GDM1 (cell line): ENCODE results near the gene CCDC50.

Source experiments
- DNase-seq: peaks from one replicate; lab custom pipeline; 2025; lab: John Stamatoyannopoulos, UW

The CCDC50 gene

DNA sequence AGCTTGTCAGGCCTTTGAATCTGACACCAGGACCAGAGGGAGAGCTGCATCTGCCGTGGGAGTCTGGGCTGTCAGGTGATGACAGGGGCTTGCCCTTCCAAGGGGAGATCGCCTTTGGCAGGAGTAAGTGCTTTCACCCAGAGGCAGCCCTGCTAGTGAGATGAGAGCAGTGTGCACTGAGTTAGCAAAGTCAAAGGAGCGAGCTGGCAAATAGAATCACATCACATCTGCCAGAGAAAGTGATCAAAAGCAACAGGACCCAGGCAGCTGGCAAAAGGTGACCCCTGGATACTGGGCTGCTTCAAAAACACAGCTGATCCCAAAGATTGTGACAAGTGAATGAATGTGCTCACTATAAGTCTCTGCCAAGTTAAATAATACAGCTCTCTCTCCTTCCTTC lies 95.7 kb downstream of the CCDC50 start:
- DNase-seq: no peak

DNA sequence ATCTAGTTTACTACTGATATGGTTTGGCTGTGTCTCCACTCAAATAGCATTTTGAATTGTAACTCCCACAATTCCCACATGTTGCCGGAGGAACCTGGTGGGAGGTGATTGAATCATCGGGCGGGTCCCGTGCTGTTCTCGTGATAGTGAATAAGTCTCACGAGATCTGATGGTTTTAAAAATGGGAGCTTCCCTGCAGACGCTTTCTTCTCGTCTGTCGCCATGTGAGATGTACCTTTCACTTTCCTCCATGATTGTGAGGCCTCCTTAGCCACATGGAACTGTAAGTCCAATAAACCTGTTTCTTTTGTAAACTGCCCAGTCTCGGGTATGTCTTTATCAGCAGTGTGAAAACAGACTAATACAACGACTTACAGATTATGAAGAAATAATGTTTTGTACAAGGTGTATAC lies 96.1 kb downstream of the CCDC50 start:
- no peak for DNase-seq

DNA sequence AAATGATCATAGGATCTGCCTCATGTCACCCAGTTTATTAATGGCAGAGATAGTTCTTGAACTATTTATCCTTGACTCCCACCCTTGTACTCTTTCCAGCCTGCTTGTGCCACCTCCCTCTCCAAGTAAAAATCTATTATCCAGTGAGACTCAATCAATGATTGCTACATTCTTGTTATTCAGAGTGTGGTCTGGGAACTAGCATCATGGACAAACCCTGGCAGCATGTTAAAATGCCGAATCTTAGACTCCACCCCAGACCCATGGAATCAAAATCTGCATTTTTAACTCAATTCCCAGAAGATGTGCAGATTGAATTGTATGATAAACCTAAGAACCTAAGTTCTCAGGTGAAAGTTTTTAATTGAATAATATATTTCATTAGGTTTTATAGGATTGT lies 97.1 kb downstream of the CCDC50 start:
- DNase-seq: no peak

DNA sequence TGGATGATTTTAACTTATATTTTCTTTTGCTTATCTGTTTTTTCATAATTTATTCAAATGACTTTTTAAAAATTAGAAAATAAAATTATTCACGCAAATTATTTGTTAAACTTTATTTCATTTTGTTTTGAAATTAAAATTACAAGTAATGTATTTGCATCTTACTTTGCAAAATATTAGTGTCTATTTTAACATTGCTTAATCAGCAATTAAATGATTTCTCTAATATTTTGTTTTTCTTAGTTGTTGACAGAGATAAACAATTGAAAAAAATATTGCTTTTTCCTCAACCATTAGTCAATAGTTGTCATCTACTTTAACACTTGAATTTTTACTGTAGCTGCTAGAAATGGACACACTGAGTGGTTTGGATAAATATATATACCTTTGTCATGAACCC lies 99.0 kb downstream of the CCDC50 start:
- no peak for DNase-seq

DNA sequence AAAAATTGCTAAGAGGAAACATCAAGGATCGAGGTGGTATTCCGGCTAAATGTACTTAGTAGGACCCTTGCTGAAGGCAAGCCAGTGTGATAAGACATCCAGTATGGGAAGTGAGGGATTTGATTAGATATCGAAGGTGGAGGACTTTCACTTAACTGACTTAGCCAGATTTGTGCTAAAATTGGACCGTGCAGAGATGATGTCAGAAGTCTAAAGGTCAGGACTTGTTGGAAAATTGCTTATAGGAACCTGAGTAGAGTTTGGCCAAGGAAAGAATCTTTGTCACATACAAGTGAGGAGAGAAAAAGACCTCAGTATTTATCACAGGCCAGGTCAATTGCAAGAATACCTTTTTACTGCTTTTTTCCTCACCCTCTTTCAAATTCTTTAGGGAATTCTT lies 100.9 kb downstream of the CCDC50 start:
- no peak for DNase-seq

DNA sequence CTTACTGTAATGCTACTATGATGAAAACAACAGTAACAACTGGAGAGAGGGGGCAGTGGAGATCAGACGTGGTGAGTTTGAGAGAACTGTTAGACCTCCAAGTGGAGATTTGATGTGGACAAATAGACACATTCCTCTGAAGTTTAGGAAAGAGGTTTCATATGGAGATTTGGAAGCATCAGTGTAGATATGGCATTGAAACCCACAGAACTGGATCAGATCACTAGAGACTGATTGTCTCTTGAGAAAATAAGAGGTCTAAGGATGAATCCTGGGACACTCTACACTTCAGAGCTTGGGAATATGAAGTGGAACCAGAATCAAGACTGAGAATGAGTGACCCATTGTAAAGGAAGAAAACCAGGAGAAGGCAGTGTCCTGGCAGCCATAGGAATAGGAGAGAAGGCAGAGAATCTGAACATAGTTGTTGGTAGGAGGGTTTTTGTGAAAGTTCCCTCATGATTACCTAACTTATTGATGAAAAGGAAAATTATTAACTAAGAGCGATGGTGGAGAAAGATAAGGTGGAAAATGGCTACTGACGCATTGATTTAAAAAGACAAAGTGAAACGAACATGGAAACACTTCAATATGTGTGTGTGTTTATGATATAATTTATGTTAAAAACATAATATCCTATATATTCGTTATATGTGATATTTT lies 102.1 kb downstream of the CCDC50 start:
- DNase-seq: no peak

DNA sequence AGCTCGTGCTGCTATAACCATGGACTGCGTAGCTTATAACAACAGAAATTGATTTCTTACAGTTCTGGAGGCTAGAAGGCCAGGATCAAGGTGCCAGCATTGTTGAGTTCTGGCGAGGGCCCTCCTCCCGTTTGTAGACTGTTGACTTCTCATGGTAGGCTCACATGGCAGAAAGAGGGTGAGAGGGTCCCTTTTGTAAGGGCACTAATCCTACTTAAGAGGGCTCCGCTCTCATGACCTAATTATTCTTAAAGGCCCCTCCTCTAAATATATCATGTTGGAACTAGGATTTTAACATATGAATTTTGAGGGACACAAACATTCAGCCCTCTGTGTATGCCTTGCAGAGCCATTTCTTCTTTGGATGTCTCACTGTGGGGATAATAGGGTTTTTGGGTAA lies 103.0 kb downstream of the CCDC50 start:
- DNase-seq: no peak

DNA sequence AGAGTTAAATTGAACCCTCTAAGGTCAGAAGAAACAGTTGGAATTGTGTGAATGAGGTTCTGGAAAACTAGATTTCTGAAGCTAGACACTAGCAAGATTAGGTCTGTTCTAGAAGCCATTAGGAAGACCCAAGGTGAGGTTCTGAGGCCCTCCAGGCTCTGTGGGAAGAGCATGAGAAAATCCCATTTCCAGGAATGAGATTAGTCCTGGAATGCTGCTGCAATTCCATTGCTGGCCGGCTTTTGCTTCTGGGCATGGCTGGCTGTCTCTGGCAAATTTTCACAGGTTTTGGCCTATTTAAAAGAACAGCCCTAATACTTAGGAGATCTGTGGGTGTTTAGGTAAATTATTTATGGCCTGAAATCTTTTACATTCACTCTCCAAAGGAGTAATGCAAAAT lies 104.8 kb downstream of the CCDC50 start:
- no peak for DNase-seq

DNA sequence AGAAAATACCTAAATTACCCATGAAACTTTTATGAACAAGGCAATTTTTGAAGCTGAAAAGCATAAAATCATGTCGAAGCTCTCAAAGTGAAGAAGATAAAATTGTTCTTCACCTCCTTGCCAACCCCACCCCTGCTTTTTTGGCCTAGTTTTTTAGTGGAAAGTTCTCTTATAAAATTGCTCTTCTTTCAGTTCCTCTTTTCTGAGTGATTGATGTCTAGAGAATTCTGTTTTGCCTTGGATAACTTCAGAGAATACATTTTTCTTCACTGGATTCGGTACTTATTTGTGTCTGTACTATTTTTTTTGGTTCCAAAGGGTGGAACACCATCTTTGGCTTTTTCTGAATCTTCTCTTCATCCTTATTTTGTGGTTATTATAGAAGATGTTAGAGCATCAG lies 106.8 kb downstream of the CCDC50 start:
- DNase-seq: no peak

DNA sequence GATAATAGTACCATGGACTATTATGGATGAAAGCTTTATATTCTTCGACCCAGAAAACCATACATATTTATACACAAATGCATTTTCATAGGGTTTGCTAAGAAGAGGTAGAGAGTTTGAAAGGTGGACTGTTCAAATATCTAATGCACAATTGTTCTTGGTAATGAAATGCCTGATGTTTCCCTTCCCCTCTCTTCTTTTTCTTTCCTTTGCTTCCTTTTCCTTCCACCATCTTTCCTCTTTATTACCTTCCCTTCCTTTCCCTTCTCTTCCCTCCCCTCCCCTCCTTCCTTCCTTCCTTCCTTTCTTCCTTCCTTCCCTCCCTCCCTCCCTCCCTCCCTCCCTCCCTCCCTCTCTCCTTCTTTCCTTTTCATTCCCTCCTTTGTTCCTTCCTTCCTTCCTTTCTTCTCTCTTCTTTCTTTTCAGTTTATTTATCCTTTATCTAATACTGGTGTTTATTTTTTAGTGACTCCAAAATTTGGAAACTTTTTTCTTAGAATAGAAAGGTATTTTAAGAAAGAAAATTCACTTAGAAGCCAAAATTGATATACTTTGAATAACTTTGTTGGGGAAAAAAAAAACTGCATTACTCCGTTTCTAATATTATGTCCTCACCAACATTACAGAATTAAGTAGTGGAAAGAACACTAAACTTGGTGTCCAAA lies 109.1 kb downstream of the CCDC50 start:
- no peak for DNase-seq

DNA sequence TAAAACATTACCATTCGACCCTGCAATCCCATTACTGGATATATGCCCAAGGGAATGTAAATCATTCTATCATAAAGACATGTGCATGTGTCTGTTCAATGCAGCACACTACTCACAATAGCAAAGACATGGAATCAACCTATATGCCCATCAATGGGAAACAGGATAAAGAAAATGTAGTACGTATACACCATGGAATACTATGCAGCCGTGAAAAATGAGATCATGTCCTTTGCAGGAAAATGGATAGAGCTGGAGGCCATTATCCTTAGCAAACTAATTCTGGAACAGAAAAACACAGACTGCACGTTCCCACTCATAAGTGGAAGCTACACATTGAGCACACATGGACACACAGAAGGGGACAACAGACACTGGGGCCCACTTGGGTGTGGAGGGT lies 111.3 kb downstream of the CCDC50 start:
- no peak for DNase-seq

DNA sequence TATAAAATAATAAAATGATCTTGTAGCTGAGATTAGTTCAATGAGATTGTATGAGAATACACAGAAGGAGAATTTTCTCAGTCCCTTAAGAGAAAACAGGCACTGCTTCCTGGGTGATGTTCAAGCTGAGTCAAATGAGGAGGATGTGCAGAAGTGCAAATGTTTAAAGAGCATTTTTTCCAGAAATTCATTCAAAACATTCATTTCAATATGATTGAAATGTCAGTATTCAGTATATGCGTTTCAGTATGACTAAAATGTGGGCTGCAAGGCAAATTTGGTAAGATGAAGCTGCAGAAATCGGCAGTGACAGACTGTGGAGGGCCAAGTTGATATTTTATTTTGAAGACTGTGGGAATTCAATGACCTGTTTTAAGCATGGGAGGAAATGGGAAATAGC lies 112.5 kb downstream of the CCDC50 start:
- no peak for DNase-seq

DNA sequence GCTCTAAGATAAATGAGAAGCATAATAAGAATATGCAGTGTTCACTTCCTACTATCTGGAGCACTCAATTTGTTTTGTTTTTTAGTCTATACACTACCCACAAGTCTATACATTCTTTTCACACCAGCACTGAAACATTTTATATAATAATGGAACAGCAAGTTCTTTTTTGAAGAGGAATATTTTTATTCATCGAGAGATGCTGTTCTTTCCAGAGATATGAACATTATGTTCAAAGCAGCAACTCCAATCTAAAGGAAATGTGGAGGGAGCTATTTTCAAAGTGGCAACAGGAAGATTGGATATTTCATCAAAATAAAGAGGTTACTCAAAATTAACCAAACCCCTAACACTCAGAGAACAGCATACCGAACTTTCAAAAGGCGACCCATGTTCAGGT lies 115.4 kb downstream of the CCDC50 start:
- DNase-seq: no peak
